GM12873 (cell line): ENCODE results near the gene ARHGEF28.

Source experiments
- TF ChIP-seq, protein P1 (sequence below): IDR thresholded peaks from 2 replicates; pipeline ENCODE4 v1.5.1; 2012; ENCODE audit warnings: low read depth, mild to moderate bottlenecking, moderate library complexity, low read length, control low read depth; ENCODE audit not compliant: insufficient read depth; ENCODE audit errors: missing control alignments

ARHGEF28 gene

DNA sequence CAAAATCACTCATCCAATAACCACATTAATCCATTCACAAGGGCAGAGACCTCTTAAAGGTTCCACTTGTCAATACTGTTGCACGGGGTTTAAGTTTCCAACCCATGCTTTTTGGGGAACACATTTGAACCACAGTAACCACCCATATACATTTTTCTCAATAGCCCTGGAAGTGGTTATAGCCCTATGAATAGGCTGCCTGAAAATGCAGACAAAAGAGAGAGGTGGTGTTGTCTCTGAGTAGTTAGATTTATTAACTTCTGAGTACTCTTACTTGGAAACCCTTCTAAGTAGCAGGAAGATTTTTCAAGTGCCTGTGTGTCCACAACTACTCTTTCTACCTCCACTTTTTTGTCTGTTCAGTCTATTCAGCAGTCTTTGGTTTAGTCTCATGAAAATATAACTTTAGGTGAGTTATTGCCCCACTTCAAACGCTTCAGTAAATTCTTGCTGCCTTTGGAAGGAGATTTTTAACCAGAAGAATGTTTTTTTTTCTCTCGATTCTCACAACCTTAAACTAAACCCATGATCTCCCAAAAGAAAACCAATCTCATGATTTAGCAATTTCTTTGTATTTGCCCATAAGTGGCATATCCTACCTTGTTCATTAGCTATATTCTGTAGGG is 42.6 kb downstream of the ARHGEF28 start:
- TF ChIP-seq, protein P1, sequence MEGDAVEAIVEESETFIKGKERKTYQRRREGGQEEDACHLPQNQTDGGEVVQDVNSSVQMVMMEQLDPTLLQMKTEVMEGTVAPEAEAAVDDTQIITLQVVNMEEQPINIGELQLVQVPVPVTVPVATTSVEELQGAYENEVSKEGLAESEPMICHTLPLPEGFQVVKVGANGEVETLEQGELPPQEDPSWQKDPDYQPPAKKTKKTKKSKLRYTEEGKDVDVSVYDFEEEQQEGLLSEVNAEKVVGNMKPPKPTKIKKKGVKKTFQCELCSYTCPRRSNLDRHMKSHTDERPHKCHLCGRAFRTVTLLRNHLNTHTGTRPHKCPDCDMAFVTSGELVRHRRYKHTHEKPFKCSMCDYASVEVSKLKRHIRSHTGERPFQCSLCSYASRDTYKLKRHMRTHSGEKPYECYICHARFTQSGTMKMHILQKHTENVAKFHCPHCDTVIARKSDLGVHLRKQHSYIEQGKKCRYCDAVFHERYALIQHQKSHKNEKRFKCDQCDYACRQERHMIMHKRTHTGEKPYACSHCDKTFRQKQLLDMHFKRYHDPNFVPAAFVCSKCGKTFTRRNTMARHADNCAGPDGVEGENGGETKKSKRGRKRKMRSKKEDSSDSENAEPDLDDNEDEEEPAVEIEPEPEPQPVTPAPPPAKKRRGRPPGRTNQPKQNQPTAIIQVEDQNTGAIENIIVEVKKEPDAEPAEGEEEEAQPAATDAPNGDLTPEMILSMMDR = no peak

DNA sequence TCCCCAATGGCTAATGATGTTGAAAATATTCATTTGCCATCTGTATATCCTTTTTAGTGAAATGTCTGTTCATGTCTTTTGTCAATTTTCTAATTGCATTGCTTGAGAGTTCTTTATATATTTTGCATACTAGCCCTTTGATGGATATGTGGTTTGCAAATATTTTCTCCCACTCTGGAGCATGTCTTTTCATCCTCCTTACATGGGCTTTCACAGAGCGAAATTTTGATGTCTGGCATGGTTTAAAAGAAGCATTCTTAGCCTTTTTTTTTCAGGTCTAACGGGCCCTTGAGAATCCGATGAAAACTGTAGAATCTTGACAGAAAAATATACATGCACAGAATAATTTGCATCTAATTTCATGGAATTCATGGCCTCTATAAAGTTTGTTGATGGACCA is 44.7 kb downstream of the ARHGEF28 start:
- TF ChIP-seq, protein P1 = no peak

DNA sequence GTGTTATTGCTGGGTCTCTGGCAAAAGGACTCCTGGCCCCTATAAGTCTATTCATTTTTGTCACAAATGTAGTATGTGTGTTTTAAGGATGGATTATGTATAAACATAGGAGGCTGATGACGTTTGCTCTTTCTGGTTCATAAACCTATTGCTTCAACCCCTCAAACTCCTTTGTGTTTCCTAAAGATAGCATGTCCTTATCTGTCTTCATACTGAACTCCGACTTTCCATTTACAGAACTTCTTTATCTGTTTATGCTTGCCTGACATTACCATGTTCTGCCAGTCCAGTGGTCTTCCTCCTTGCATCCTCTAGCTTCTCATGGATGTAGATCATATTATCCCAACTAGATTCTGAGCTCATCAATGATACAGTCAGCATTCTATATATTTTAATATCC is 46.1 kb downstream of the ARHGEF28 start:
- TF ChIP-seq, protein P1 = no peak

DNA sequence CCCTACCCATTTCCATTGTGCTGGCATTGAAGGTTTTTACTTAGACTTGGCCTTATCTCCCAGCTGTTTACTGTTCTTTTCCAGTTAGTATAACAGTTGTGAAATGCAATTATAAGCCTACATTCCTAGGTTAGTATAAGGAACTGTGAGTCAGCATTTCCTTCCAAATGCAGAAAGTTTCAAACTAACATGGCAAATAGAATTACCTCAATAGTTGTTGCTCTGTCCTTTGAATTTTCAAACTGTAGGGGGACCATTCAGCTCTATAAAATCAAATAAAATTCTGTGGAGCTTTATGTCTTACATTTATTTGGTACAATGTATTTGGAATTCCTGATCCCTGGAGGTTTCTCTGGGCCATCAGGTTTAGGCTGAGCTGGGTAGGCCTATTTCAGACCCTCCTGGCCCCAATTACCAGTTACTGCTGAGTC is 47.2 kb downstream of the ARHGEF28 start:
- TF ChIP-seq, protein P1 = no peak

DNA sequence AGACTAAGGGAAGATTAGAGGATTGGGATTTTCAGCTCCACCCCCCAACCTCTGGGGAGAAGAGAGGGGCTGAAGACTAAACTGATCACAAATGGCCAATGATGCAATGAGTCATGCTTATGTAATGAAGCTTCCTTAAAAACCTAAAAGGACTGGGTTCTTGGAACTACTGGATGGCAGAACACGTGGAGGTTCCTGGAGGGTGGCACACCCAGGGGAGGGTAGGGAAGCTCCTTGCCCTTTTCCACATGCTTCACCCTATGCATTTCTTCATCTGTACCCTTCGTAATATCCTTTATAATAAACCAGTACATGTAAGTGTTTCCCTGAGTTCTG is 48.6 kb downstream of the ARHGEF28 start:
- TF ChIP-seq, protein P1 = no peak

DNA sequence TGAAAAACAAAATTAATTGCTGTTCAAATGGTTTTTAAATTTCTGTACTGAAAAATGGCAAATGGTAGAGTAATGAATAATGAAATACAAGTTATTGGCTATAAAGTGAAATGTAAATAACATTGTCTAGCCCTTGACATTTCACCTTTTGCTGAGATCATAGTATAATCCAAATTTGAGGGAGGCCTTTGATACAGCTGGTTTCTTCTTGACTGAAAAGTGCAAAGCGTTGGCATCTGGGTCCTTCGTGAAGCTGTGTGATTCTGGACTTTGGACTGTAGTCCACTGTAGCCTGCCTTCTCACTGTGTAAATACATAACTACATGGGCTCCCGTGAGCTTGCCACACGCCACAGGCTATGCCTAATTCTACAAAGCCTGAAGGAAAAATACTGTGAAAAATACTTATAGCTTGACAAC is 52.3 kb downstream of the ARHGEF28 start:
- TF ChIP-seq, protein P1 = no peak

DNA sequence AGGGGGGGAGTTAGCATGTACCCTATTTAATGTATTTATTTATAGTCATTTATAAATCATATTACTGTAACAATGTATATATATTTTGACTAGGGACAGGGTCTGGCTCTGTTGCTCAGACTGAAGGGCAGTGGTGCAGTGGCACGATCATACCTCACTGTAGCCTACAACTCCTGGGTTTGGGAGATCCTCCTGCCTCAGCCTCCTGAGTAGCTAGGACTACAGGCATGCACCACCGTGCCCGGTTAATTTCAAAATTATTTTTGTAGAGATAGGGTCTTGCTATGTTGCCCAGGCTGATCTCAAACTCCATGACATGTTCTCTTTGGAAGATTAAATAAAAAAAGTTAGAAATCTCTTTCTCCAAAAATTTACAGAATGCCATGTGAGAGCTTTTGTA is 52.8 kb downstream of the ARHGEF28 start:
- TF ChIP-seq, protein P1 = no peak
